ENCODE measurements around the gene CAND2. TPM values are rescaled to one million over a fixed set of nuclear protein-coding genes. Genes with fewer than 3 reads are reported as not detected.
A peak's percentile ranks its signal among the peaks of the same experiment; 100 is the strongest.

CAND2 gene
- total and polyA plus RNA-seq, 9 of the 15 experiments (the other 6 are each of a cell fraction or from before 2014, with no cell fraction given): 0.91 to 14.9 (median 4.3) TPM

DNA sequence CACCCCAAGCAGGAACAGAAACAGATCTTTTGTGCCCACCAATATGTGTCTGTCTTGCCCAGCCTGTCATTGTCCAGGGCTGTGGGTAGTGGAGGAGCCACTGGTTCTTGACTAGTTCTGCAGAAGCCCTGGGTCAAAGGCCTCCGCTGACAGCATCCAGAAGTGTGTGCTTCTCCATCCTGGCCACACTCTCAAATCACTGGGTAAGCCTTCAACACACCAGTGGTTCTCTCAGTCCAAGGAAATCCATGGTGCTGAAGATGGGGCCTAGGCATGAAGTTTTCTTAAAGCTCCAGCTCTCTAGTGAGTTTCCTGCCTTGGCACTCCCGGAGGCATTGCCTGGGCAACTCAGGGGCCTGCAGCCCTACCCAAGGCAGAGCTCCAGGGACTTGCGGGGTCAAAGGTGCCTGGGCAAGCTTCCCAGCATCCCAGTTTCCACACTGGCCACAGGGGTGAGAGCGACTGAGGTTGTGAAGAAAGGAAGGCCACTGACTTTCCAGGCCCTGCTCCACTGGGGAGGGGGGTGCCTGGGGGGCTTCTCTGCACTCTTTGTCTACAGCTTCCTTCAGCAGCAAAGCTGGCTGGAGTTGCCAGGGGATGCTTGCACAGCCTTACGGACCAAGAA, 82.8 kb downstream of the CAND2 start (continued):
- TF ChIP-seq, protein P1, sequence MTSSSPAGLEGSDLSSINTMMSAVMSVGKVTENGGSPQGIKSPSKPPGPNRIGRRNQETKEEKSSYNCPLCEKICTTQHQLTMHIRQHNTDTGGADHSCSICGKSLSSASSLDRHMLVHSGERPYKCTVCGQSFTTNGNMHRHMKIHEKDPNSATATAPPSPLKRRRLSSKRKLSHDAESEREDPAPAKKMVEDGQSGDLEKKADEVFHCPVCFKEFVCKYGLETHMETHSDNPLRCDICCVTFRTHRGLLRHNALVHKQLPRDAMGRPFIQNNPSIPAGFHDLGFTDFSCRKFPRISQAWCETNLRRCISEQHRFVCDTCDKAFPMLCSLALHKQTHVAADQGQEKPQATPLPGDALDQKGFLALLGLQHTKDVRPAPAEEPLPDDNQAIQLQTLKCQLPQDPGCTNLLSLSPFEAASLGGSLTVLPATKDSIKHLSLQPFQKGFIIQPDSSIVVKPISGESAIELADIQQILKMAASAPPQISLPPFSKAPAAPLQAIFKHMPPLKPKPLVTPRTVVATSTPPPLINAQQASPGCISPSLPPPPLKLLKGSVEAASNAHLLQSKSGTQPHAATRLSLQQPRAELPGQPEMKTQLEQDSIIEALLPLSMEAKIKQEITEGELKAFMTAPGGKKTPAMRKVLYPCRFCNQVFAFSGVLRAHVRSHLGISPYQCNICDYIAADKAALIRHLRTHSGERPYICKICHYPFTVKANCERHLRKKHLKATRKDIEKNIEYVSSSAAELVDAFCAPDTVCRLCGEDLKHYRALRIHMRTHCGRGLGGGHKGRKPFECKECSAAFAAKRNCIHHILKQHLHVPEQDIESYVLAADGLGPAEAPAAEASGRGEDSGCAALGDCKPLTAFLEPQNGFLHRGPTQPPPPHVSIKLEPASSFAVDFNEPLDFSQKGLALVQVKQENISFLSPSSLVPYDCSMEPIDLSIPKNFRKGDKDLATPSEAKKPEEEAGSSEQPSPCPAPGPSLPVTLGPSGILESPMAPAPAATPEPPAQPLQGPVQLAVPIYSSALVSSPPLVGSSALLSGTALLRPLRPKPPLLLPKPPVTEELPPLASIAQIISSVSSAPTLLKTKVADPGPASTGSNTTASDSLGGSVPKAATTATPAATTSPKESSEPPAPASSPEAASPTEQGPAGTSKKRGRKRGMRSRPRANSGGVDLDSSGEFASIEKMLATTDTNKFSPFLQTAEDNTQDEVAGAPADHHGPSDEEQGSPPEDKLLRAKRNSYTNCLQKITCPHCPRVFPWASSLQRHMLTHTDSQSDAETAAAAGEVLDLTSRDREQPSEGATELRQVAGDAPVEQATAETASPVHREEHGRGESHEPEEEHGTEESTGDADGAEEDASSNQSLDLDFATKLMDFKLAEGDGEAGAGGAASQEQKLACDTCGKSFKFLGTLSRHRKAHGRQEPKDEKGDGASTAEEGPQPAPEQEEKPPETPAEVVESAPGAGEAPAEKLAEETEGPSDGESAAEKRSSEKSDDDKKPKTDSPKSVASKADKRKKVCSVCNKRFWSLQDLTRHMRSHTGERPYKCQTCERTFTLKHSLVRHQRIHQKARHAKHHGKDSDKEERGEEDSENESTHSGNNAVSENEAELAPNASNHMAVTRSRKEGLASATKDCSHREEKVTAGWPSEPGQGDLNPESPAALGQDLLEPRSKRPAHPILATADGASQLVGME (CRISPR knock-in tag; IDR thresholded peaks at IDR 0.05): 0 out of 2 replicates have a peak, but pooled peaks have one; percentile 46
- no peak for TF ChIP-seq JUND (IDR thresholded peaks at IDR 0.05; ENCODE audit: borderline replicate concordance, low read depth, low read length)
- TF ChIP-seq JUND (tag; IDR thresholded peaks at IDR 0.05; ENCODE audit: borderline replicate concordance, low read depth, low read length): peak; percentile 33; the same call in 1 of the 3 replicates
- TF ChIP-seq ZNF507 (tag; conservative IDR thresholded peaks at IDR 0.05): no peak
- no peak for TF ChIP-seq SIN3B (IDR thresholded peaks at IDR 0.05; ENCODE audit: low read depth)
- peak; percentile 29 to 65; a peak in 2 of 4 replicates for TF ChIP-seq MAZ (CRISPR knock-in tag; conservative IDR thresholded peaks at IDR 0.05 in 1 of 2, IDR thresholded peaks at IDR 0.05 in 1 of 2)
- TF ChIP-seq PHF20 (IDR thresholded peaks at IDR 0.05; ENCODE audit: partially characterized antibody): no peak
- TF ChIP-seq, protein P2, sequence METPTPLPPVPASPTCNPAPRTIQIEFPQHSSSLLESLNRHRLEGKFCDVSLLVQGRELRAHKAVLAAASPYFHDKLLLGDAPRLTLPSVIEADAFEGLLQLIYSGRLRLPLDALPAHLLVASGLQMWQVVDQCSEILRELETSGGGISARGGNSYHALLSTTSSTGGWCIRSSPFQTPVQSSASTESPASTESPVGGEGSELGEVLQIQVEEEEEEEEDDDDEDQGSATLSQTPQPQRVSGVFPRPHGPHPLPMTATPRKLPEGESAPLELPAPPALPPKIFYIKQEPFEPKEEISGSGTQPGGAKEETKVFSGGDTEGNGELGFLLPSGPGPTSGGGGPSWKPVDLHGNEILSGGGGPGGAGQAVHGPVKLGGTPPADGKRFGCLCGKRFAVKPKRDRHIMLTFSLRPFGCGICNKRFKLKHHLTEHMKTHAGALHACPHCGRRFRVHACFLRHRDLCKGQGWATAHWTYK (CRISPR knock-in tag; IDR thresholded peaks at IDR 0.05): peak; percentile 89
- no peak for TF ChIP-seq RBM15 (IDR thresholded peaks at IDR 0.05; ENCODE audit: insufficient read depth, low read length)
- TF ChIP-seq, protein P3, sequence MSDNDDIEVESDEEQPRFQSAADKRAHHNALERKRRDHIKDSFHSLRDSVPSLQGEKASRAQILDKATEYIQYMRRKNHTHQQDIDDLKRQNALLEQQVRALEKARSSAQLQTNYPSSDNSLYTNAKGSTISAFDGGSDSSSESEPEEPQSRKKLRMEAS (CRISPR knock-in tag; IDR thresholded peaks at IDR 0.05): no peak; the same call in 1 of the 2 replicates
- TF ChIP-seq, protein P4, sequence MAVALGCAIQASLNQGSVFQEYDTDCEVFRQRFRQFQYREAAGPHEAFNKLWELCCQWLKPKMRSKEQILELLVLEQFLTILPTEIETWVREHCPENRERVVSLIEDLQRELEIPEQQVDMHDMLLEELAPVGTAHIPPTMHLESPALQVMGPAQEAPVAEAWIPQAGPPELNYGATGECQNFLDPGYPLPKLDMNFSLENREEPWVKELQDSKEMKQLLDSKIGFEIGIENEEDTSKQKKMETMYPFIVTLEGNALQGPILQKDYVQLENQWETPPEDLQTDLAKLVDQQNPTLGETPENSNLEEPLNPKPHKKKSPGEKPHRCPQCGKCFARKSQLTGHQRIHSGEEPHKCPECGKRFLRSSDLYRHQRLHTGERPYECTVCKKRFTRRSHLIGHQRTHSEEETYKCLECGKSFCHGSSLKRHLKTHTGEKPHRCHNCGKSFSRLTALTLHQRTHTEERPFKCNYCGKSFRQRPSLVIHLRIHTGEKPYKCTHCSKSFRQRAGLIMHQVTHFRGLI (CRISPR knock-in tag; IDR thresholded peaks at IDR 0.05): peak; percentile 57; the same call in 1 of the 2 replicates
- TF ChIP-seq ZNF436 (CRISPR knock-in tag; IDR thresholded peaks at IDR 0.05): no peak
- TF ChIP-seq ZBTB8A (IDR thresholded peaks at IDR 0.05; ENCODE audit: partially characterized antibody): no peak
- peak; percentile 72; the same call in 1 of the 2 replicates for TF ChIP-seq ZNF584 (CRISPR knock-in tag; IDR thresholded peaks at IDR 0.05; ENCODE audit: low read depth)
- TF ChIP-seq SMC3 (conservative IDR thresholded peaks at IDR 0.05; ENCODE audit: insufficient read depth, low read depth, low read length): no peak
- no peak for TF ChIP-seq LARP7 (IDR thresholded peaks at IDR 0.05)
- TF ChIP-seq SRSF9 (IDR thresholded peaks at IDR 0.05; ENCODE audit: borderline replicate concordance, low read depth, low read length): no peak
- TF ChIP-seq ZNF77 (CRISPR knock-in tag; IDR thresholded peaks at IDR 0.05): no peak
- no peak for TF ChIP-seq RNF2 (IDR thresholded peaks at IDR 0.05)
- TF ChIP-seq SMAD3 (CRISPR knock-in tag; conservative IDR thresholded peaks at IDR 0.05): no peak

Data from K562 (cell line).